ENCODE data around the gene GPR31.
"Not testable (repeated sequence)": the region's sequence is repeated elsewhere in the genome, so short reads cannot be mapped to it uniquely, and the experiment has no call there.

- TF ChIP-seq EZH2 (IDR thresholded peaks at IDR 0.05); POLR2AphosphoS5 (IDR thresholded peaks at IDR 0.05; ENCODE audit: borderline replicate concordance, low read depth, low read length): not testable (repeated sequence)
These were observed 47.5 kb upstream of the GPR31 start for GRCh38 chr6:167205316-167205715.
